ENCODE results near the gene PDE6H.

GRCh38 chr12:14959916-14960496 is 12.8 kb upstream of the PDE6H start:
- TF ChIP-seq CTCF (IDR thresholded peaks at IDR 0.05; ENCODE audit: low read depth, low read length, missing input control) (no peak), TAF1 (conservative IDR thresholded peaks at IDR 0.05) (no peak)

Measured in liver (tissue), 3 donors.